Ascending aorta (tissue), 2 donors: ENCODE measurements around the gene SEMA3G. TPM values are rescaled to one million over a fixed set of nuclear protein-coding genes. Genes with fewer than 3 reads are reported as not detected.

ENCODE experiments used
- DNase-seq, 2 donors: peaks; one replicate each; pipeline ENCODE4 v3.0.0-alpha.2; 2019; ENCODE audit warnings: low spot score in 2 of 2
- H3K27ac ChIP-seq, 2 donors: fragments of 200-600 bp; sonication (generic); one replicate each; pipeline ENCODE4 v1.5.1; 2016 to 2017; ENCODE audit warnings: mild to moderate bottlenecking in 1 of 2
- H3K27me3 ChIP-seq: fragments of 200-600 bp; sonication (generic); one replicate; pipeline ENCODE4 v1.5.1; 2017
- H3K36me3 ChIP-seq, 2 donors: fragments of 200-600 bp; sonication (generic); one replicate each; pipeline ENCODE4 v1.5.1; 2016
- H3K4me1 ChIP-seq, 2 donors: fragments of 200-600 bp; sonication (generic); one replicate each; pipeline ENCODE4 v1.5.1; 2016 to 2017; ENCODE audit warnings: mild to moderate bottlenecking in 1 of 2
- H3K4me3 ChIP-seq, 2 donors: fragments of 200-600 bp; sonication (generic); one replicate each; pipeline ENCODE4 v1.5.1; 2016 to 2017; ENCODE audit warnings: mild to moderate bottlenecking in 1 of 2
- H3K9me3 ChIP-seq, 2 donors: fragments of 200-600 bp; sonication (generic); one replicate each; pipeline ENCODE4 v1.5.1; 2016
- CTCF ChIP-seq, 3 experiments: fragments of 200-600 bp in 2 of 3; fragments of 450-650 bp in 1 of 3; sonication (generic) in 2 of 3; IDR thresholded peaks; one replicate each; pipeline ENCODE4 v1.5.1; 2016 to 2019; ENCODE audit warnings: antibody characterized with exemption in 3 of 3, mild to moderate bottlenecking in 1 of 3, moderate library complexity in 1 of 3
- intact Hi-C: fragments of 100-400 bp; cut with DNase I; formaldehyde crosslinking; loops from one replicate; pipeline ENCODE4 v1.15.1; 2023
- total RNA-seq: library from RNA; depleted of rRNA; stranded (reverse); fragments of >200 nt; gene quantifications from one replicate; pipeline ENCODE4 v1.1.0, GENCODE V29; 2016

The SEMA3G gene
- total RNA-seq, 1 donor from 2014 or later, result 163 TPM

DNA sequence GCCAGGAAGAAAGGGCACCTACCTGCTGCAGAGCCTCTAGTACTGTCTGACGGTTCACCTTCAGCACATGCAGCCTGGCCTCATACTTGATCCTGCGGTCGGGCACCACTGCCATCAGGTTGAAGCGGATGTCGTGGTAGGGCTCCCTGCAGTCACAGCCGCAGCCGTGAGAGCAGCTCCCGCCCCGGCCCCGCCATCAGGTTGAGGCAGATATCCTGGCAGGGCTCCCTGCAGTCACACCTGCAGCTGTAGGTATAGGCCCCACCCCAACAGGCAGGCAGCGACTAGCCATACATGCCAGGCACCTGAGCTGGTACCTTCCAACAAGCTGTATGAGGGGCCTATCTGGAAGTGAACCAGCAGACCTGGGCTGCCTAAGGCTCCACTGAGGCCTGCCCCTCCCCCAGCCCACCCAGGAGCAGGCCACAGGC is 38.7 kb downstream of the SEMA3G start:
- no peaks in the 10 kb centered on the region for H3K9me3 ChIP-seq
- no peak for TF ChIP-seq CTCF (IDR thresholded peaks at IDR 0.05)
- DNase-seq, result no peak
- no peak overlapping the region for H3K4me3 ChIP-seq
- intact Hi-C loops, result loop anchor here (5.0 to 10.0 kb wide), 2 partner anchors 129 to 171 kb away; partner anchors contain the start of genes TWF2 and WDR82
- H3K36me3 ChIP-seq, result peaks cover 66% of the 10 kb centered on the region in 2 donors
- H3K4me1 ChIP-seq, result peaks cover 8 to 12% of the 10 kb centered on the region in 2 donors
- H3K27me3 ChIP-seq, result no peaks in the 10 kb centered on the region
- no peak overlapping the region for H3K27ac ChIP-seq

DNA sequence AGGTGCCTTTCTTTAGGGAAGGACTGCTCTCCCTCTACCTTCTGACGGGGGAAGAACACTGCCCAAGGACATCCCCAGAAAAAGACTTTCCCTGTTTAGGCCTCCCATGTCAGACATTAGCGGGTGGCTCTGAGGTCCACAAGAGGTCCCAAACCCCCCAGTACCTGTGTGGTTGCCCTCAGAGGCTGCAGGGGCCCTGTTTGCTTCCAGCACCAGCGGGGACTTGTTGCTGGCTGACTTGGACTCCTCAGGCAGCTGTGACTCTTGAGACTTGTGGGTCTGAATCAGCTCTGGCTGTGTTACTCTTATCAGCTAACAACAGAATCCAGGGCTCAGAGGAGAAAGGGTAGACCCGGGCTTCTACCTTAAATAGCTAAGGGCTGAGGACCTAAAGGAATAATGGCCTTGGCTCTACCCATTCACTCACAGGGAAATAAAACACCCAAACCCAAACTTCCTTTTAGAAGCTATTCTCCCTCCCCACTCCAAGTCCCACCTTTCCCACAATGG is 39.2 kb downstream of the SEMA3G start:
- intact Hi-C loops, result loop anchor here (5.0 to 10.0 kb wide), 2 partner anchors 128 to 171 kb away; partner anchors contain the start of genes TWF2 and WDR82
- TF ChIP-seq CTCF (IDR thresholded peaks at IDR 0.05), result no peak
- no peaks in the 10 kb centered on the region for H3K9me3 ChIP-seq
- no peak for DNase-seq
- H3K36me3 ChIP-seq, result peaks cover 66 to 72% of the 10 kb centered on the region in 2 donors
- H3K27ac ChIP-seq, result no peak overlapping the region
- peaks cover 8 to 10% of the 10 kb centered on the region in 2 donors for H3K4me1 ChIP-seq
- H3K27me3 ChIP-seq, result no peaks in the 10 kb centered on the region
- no peak overlapping the region for H3K4me3 ChIP-seq

GRCh38 chr3:52405066-52405465 is 39.8 kb downstream of the SEMA3G start:
- Histone ChIP-seq H3K4me3 (no peak overlapping the region), H3K9me3 (no peaks in the 10 kb centered on the region), H3K27me3 (no peaks in the 10 kb centered on the region), H3K27ac (no peak overlapping the region), H3K4me1 (peaks cover 8 to 10% of the 10 kb centered on the region in 2 donors), H3K36me3 (peaks cover 66 to 75% of the 10 kb centered on the region in 2 donors)
- TF ChIP-seq CTCF (IDR thresholded peaks at IDR 0.05), result no peak
- intact Hi-C loops, result loop anchor here (5.0 to 10.0 kb wide), 2 partner anchors 128 to 170 kb away; partner anchors contain the start of genes TWF2 and WDR82
- DNase-seq, result no peak

GRCh38 chr3:52404391-52404790 is 40.5 kb downstream of the SEMA3G start:
- Histone ChIP-seq H3K27ac (no peak overlapping the region), H3K36me3 (peaks cover 66 to 75% of the 10 kb centered on the region in 2 donors), H3K4me1 (peaks cover 8 to 10% of the 10 kb centered on the region in 2 donors), H3K4me3 (no peak overlapping the region), H3K9me3 (no peaks in the 10 kb centered on the region), H3K27me3 (no peaks in the 10 kb centered on the region)
- no peak for DNase-seq
- intact Hi-C loops, result loop anchor here (10.0 kb wide), 1 partner anchor 170 kb away; the partner anchor contains the start of gene TWF2
- TF ChIP-seq CTCF (IDR thresholded peaks at IDR 0.05), result no peak

- intact Hi-C loops, result loop anchor here (10.0 kb wide), 1 partner anchor 169 kb away; the partner anchor contains the start of gene TWF2
- Histone ChIP-seq H3K4me1 (peaks cover 3 to 6% of the 10 kb centered on the region in 2 donors), H3K36me3 (peaks cover 66 to 75% of the 10 kb centered on the region in 2 donors), H3K9me3 (no peaks in the 10 kb centered on the region), H3K27ac (no peak overlapping the region), H3K4me3 (no peak overlapping the region), H3K27me3 (no peaks in the 10 kb centered on the region)
- TF ChIP-seq CTCF (IDR thresholded peaks at IDR 0.05), result no peak
- no peak for DNase-seq
Observed at GRCh38 chr3:52403955-52404354, 40.9 kb downstream of the SEMA3G start.
